MM.1S (cell line): Measurements from ENCODE around the gene PGM1.

Source experiments
- CTCF ChIP-seq: fragments of 300-600 bp; sonication (generic); IDR thresholded peaks from 2 replicates; pipeline ENCODE4 v1.5.1; 2016; ENCODE audit warnings: antibody characterized with exemption, low read length, mixed read lengths
- EZH2 ChIP-seq: fragments of 300-600 bp; sonication (generic); optimal IDR thresholded peaks from 2 replicates; pipeline ENCODE3; 2017; ENCODE audit warnings: low read depth, mild to moderate bottlenecking, antibody characterized with exemption, low read length, mixed read lengths

- no peak for TF ChIP-seq CTCF
- no peak for TF ChIP-seq EZH2
These were observed 60.8 kb downstream of the PGM1 start for GRCh38 chr1:63653976-63654375.
